A549 (cell line): Measurements from ENCODE around the gene PKP4. TPM values are rescaled to one million over a fixed set of nuclear protein-coding genes. Genes with fewer than 3 reads are reported as not detected.

Experiments
- ATAC-seq, 2 experiments: fragments of 200-7000 bp in 1 of 2; fragments of >200 bp in 1 of 2; cut with Nextera tagmentation in 1 of 2; cut with Tn5 transposase in 1 of 2; 3 replicates each; pipeline versions ENCODE4 v1.8.0 to v1.9.1; 2018 to 2020; ENCODE audit warnings: mild to moderate bottlenecking in 1 of 2, moderate library complexity in 1 of 2
- CTCF ChIA-PET: fragments of 300-600 bp; sonication (Branson Sonifier 250); formaldehyde crosslinking; extraction: SDS; loops from one replicate; lab custom pipeline; 2021; ENCODE audit warnings: antibody characterized with exemption, inconsistent platforms; lab: Yijun Ruan, JAX
- POLR2A ChIA-PET: fragments of 350-600 bp; formaldehyde crosslinking; extraction: SDS; loops from one replicate; lab custom pipeline; 2021; ENCODE audit warnings: antibody characterized with exemption, inconsistent platforms; lab: Yijun Ruan, JAX
- DNase-seq, 2 experiments: peaks; one replicate each; pipeline versions ENCODE4 v3.0.0 to v3.0.0-alpha.2; 2011 to 2016; ENCODE audit warnings: low read depth in 1 of 2, low spot score in 1 of 2
- FAIRE-seq: peaks from 2 replicates; lab custom pipeline; 2011; peaks lifted over from hg19 to GRCh38; lab: Jason Lieb, UNC
- H3K27ac ChIP-seq, 2 experiments: fragments of >200 bp; sonication (Bioruptor Twin); formaldehyde crosslinking; 3 replicates each; pipeline ENCODE4 v1.5.1; 2016 to 2017
- H3K4me1 ChIP-seq: fragments of >200 bp; sonication (Bioruptor Twin); formaldehyde crosslinking; 3 replicates; pipeline ENCODE4 v1.6.1; 2016
- H3K4me2 ChIP-seq: fragments of >200 bp; sonication (Bioruptor Twin); formaldehyde crosslinking; 3 replicates; pipeline ENCODE4 v1.6.1; 2016
- H3K4me3 ChIP-seq: fragments of >200 bp; sonication (Bioruptor Twin); formaldehyde crosslinking; 3 replicates; pipeline ENCODE4 v1.5.1; 2016
- H3K9me3 ChIP-seq: fragments of >200 bp; sonication (Bioruptor Twin); formaldehyde crosslinking; 3 replicates; pipeline ENCODE4 v1.6.1; 2016
- BCL3 ChIP-seq: fragments of >200 bp; sonication (Bioruptor Twin); formaldehyde crosslinking; IDR thresholded peaks from 3 replicates; pipeline ENCODE4 v1.6.1; 2016
- CHD4 ChIP-seq: fragments of 200-600 bp; sonication (generic); IDR thresholded peaks from 2 replicates; pipeline ENCODE4 v1.6.1; 2016; ENCODE audit warnings: antibody characterized with exemption, mild to moderate bottlenecking, borderline replicate concordance
- CTCF ChIP-seq: fragments of >200 bp; sonication (Bioruptor Twin); formaldehyde crosslinking; IDR thresholded peaks from 3 replicates; pipeline ENCODE4 v1.5.1; 2016
- E2F6 ChIP-seq: IDR thresholded peaks from 2 replicates; pipeline ENCODE4 v1.6.1; 2012; ENCODE audit warnings: low read depth, borderline replicate concordance
- EHMT2 ChIP-seq: fragments of 200-600 bp; sonication (generic); IDR thresholded peaks from 2 replicates; pipeline ENCODE4 v1.6.1; 2016; ENCODE audit warnings: antibody characterized with exemption, low read depth, mild to moderate bottlenecking, moderate library complexity
- ESRRA ChIP-seq: fragments of 150-350 bp; IDR thresholded peaks from 2 replicates; pipeline ENCODE4 v1.6.1; 2014; ENCODE audit warnings: mild to moderate bottlenecking, low read length, borderline replicate concordance
- GATA3 ChIP-seq: IDR thresholded peaks from 2 replicates; pipeline ENCODE4 v1.6.1; 2012; ENCODE audit warnings: borderline replicate concordance
- JUN ChIP-seq, 2 experiments: fragments of >200 bp; sonication (Bioruptor Twin); formaldehyde crosslinking; IDR thresholded peaks; 2 replicates in 1 of 2; 3 replicates in 1 of 2; pipeline ENCODE4 v1.6.1; 2016 to 2017
- JUNB ChIP-seq: fragments of >200 bp; sonication (Bioruptor Twin); formaldehyde crosslinking; IDR thresholded peaks from 2 replicates; pipeline ENCODE4 v1.6.1; 2016
- MAX ChIP-seq: IDR thresholded peaks from 2 replicates; pipeline ENCODE4 v1.6.1; 2012
- PHF8 ChIP-seq: fragments of 200-600 bp; sonication (generic); IDR thresholded peaks from 2 replicates; pipeline ENCODE4 v1.6.1; 2016; ENCODE audit warnings: low read depth, mild to moderate bottlenecking, antibody characterized with exemption, moderate library complexity, borderline replicate concordance
- POLR2A ChIP-seq: IDR thresholded peaks from 2 replicates; pipeline ENCODE4 v1.6.1; 2012; ENCODE audit warnings: mild to moderate bottlenecking, low read length
- RAD21 ChIP-seq, 2 experiments: fragments of >200 bp in 1 of 2; sonication (Bioruptor Twin) in 1 of 2; formaldehyde crosslinking in 1 of 2; IDR thresholded peaks in 1 of 2; conservative IDR thresholded peaks in 1 of 2; 2 replicates in 1 of 2; 3 replicates in 1 of 2; pipeline ENCODE4 v1.6.1; 2012 to 2018; ENCODE audit warnings: inconsistent platforms in 1 of 2
- RARB ChIP-seq: fragments of 250-450 bp; sonication (Bioruptor Pico); IDR thresholded peaks from 2 replicates; pipeline ENCODE4 v1.8.0; 2021; ENCODE audit warnings: mild to moderate bottlenecking, moderate library complexity
- REST ChIP-seq: fragments of 200-600 bp; sonication (generic); IDR thresholded peaks from 2 replicates; pipeline ENCODE4 v1.6.1; 2016; ENCODE audit warnings: antibody characterized with exemption, mild to moderate bottlenecking, moderate library complexity
- RNF2 ChIP-seq: fragments of 200-600 bp; sonication (generic); IDR thresholded peaks from 2 replicates; pipeline ENCODE4 v1.6.1; 2016; ENCODE audit warnings: low read depth, mild to moderate bottlenecking, antibody characterized with exemption, moderate library complexity, borderline replicate concordance
- SMC3 ChIP-seq: fragments of >200 bp; sonication (Bioruptor Twin); formaldehyde crosslinking; IDR thresholded peaks from 3 replicates; pipeline ENCODE4 v1.6.1; 2018; ENCODE audit warnings: inconsistent platforms
- TFCP2L1 ChIP-seq: fragments of 250-450 bp; sonication (Bioruptor Pico); IDR thresholded peaks from 2 replicates; pipeline ENCODE4 v1.5.0; 2021; ENCODE audit warnings: mild to moderate bottlenecking
- ZC3H11A ChIP-seq: fragments of 450-650 bp; IDR thresholded peaks from 2 replicates; pipeline ENCODE4 v1.6.1; 2014; ENCODE audit warnings: antibody characterized with exemption, mild to moderate bottlenecking
- ZFP36 ChIP-seq: fragments of 450-650 bp; IDR thresholded peaks from 2 replicates; pipeline ENCODE4 v1.6.1; 2014; ENCODE audit warnings: borderline replicate concordance; ENCODE audit not compliant: partially characterized antibody
- ZSCAN20 ChIP-seq: fragments of 250-450 bp; sonication (Bioruptor Pico); IDR thresholded peaks from 2 replicates; pipeline ENCODE4 v1.8.0; 2022; ENCODE audit warnings: mild to moderate bottlenecking, moderate library complexity
- WGBS: methylation state at CpG from one replicate; pipeline ENCODE4 v1.1.6; 2017; ENCODE audit errors: missing lambda C conversion rate; 5-methylcytosine and 5-hydroxymethylcytosine counted together
- polyA plus RNA-seq, 4 experiments: library from polyadenylated mRNA; depleted of rRNA in 3 of 4; stranded (reverse); fragments of >200 nt; fragmentation: RNase III in 1 of 4; extraction: RNeasy Plus Mini Kit Qiagen cat#74134 plus additional on column Dnase treatment in 1 of 4; gene quantifications; 2 replicates in 3 of 4; 3 replicates in 1 of 4; pipeline ENCODE4 v1.2.3, GENCODE V29; 2011 to 2017

PKP4 gene
- polyA plus RNA-seq, 2 of the 4 experiments (the other 2 are of a cell fraction): 27.0 to 56.6 TPM

- FAIRE-seq: no peak
- no peaks in the 10 kb centered on the region for H3K9me3 ChIP-seq
- peak; percentile 77 to 85 for ATAC-seq
- ChIA-PET POLR2A (interaction anchor here (0.9 to 1.3 kb wide), 4 partner anchors 31 to 161 kb away, joined by 3 to 5 read pairs (median 3); no protein-coding TSS in a partner anchor), CTCF (interaction anchor here (0.6 to 3.7 kb wide), 13 partner anchors 16 to 424 kb away, joined by 3 to 13 read pairs (median 3); no protein-coding TSS in a partner anchor)
- WGBS: 0% methylated on average over 11 of the region's 61 CpGs
- DNase-seq: peak; percentile 65 to 85
- peaks cover 37% of the 10 kb centered on the region for H3K4me1 ChIP-seq
- TF ChIP-seq REST (no peak; the same call in 1 of the 2 replicates), MAX (peak; percentile 74), ZC3H11A (no peak), SMC3 (peak; percentile 47; the same call in 2 of the 3 replicates), PHF8 (peak; percentile 39; the same call in 1 of the 2 replicates), JUNB (no peak), BCL3 (no peak; the same call in 2 of the 3 replicates), JUN (IDR thresholded peaks at IDR 0.05) (0 out of 5 replicates have a peak, but pooled peaks of 1 of the 2 experiments have one; percentile 46), POLR2A (peak; percentile 57), EHMT2 (no peak), CTCF (no peak; the same call in 2 of the 3 replicates), TFCP2L1 (CRISPR knock-in tag) (no peak), ESRRA (peak; percentile 93), RNF2 (0 out of 2 replicates have a peak, but pooled peaks have one; percentile 1), ZSCAN20 (CRISPR knock-in tag) (no peak), ZFP36 (no peak), RAD21 (conservative IDR thresholded peaks at IDR 0.05 in 1 of 2, IDR thresholded peaks at IDR 0.05 in 1 of 2) (peak in 1 of 2 experiments; percentile 60; a peak in 4 of 5 replicates), GATA3 (peak; percentile 77), CHD4 (no peak), RARB (no peak), E2F6 (no peak)
- H3K4me3 ChIP-seq: peak overlapping the region; percentile 94
- peak overlapping the region; percentile 91 for H3K4me2 ChIP-seq
- H3K27ac ChIP-seq: peak overlapping the region; percentile 95 to 98
These were observed 1.3 kb downstream of the PKP4 start for GRCh38 chr2:158457826-158458616.
